Measurements from ENCODE around the gene SPAG9. TPM values are rescaled to one million over a fixed set of nuclear protein-coding genes. Genes with fewer than 3 reads are reported as not detected.

Gene SPAG9
- total RNA-seq, 4 donors from 2014 or later: 117 to 240 (median 154) TPM

DNA sequence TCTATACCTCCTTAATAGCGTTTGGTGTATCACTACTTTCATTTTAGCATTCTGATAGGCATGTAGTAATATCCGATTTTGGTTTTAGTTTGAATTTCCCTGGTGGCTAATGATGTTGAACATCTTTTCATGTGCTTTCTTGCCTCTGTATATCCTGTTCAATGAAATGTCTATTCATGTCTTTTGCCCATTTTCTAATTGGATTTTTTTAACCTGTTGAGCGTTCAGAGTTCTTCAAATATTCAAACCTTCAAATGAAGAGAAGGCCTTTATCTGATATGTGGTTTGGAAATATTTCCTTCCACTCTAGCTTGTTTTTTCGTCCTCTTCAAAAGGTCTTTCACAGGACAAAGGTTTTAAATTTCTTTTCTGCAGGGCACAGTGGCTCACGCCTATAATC, 30.3 kb upstream of the SPAG9 start:
- DNase-seq: no peak
- intact Hi-C loops (cut with DNase I): loop anchor here (5.0 kb wide), 1 partner anchor 149 kb away; no protein-coding TSS in a partner anchor
- H3K4me1 ChIP-seq: peaks cover 14 to 16% of the 10 kb centered on the region in 2 donors
- TF ChIP-seq POLR2A (IDR thresholded peaks at IDR 0.05) (no peak), CTCF (IDR thresholded peaks at IDR 0.05) (no peak)
- no peaks in the 10 kb centered on the region for H3K27me3 ChIP-seq
- H3K27ac ChIP-seq: no peak overlapping the region
- H3K4me3 ChIP-seq (replicated peaks in 1 of 3): no peak overlapping the region
- no peaks in the 10 kb centered on the region for H3K9me3 ChIP-seq
- WGBS, 2 donors: 90 to 92% methylated on average over 5 of the region's 5 CpGs
- no peaks in the 10 kb centered on the region for H3K36me3 ChIP-seq

- H3K36me3 ChIP-seq: no peaks in the 10 kb centered on the region
- WGBS, 2 donors: 93 to 98% methylated on average over 2 of the region's 2 CpGs
- DNase-seq: no peak
- intact Hi-C loops (cut with DNase I): no loop called here
- H3K9me3 ChIP-seq: no peaks in the 10 kb centered on the region
- H3K27me3 ChIP-seq: no peaks in the 10 kb centered on the region
- H3K4me1 ChIP-seq: peaks cover 9 to 10% of the 10 kb centered on the region in 2 donors
- no peak for TF ChIP-seq CTCF (IDR thresholded peaks at IDR 0.05)
- no peak for TF ChIP-seq POLR2A (IDR thresholded peaks at IDR 0.05)
- H3K4me3 ChIP-seq (replicated peaks in 1 of 3): no peak overlapping the region
- no peak overlapping the region for H3K27ac ChIP-seq
Measured at GRCh38 chr17:51149163-51149562, 28.5 kb upstream of the SPAG9 start.

- no peaks in the 10 kb centered on the region for H3K27me3 ChIP-seq
- H3K9me3 ChIP-seq: no peaks in the 10 kb centered on the region
- H3K27ac ChIP-seq: no peak overlapping the region
- H3K4me1 ChIP-seq: peaks cover 3 to 4% of the 10 kb centered on the region in 2 donors
- no peak overlapping the region for H3K4me3 ChIP-seq (replicated peaks in 1 of 3)
- H3K36me3 ChIP-seq: no peaks in the 10 kb centered on the region
- TF ChIP-seq POLR2A (IDR thresholded peaks at IDR 0.05): no peak
- no peak for TF ChIP-seq CTCF (IDR thresholded peaks at IDR 0.05)
- no peak for DNase-seq
- WGBS, 2 donors: 85 to 89% methylated on average over 4 of the region's 4 CpGs
- intact Hi-C loops (cut with DNase I): no loop called here
Measured at GRCh38 chr17:51147650-51148049, 27.0 kb upstream of the SPAG9 start.

DNA sequence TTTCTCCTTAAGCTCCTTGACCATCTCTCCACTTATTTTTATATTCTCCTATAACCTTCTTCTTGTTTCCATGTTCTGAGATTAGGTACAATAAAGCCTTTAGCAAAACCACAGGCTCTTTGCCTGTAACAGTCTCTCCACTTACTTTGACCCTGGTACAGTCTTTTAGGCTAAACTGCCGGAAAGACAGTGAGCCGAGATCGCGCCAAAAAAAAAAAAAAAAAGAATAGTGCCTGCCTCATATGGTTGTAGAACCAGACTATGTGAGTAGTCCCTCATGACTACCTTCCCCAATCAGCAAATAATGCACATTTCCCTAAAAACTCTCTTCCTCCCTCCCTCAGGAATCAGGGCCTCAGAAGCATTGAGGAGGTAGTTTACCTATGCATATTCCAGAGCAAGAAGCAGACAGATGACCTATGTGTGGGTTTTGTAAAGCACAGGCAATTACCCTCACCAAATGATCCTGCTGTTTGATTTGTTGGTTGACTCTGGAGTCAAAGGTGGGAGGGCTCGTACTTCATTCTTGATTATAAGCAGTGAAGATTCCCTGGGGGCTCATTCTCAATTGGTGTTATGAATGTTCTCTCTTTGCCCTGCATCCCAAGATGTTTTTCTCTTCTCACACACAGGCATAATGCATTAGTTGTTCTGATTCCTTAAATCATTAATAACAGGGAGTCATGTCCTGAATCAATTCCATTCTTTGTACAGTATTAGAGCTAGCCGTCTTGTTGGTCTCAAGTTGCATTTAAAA, 23.8 kb upstream of the SPAG9 start:
- Histone ChIP-seq H3K27ac (no peak overlapping the region), H3K4me1 (no peaks in the 10 kb centered on the region), H3K4me3 (replicated peaks in 1 of 3) (no peak overlapping the region), H3K27me3 (no peaks in the 10 kb centered on the region), H3K9me3 (no peaks in the 10 kb centered on the region), H3K36me3 (no peaks in the 10 kb centered on the region)
- DNase-seq: no peak
- intact Hi-C loops (cut with DNase I): no loop called here
- 73 to 75% methylated on average over 6 of the region's 6 CpGs for WGBS, 2 donors
- TF ChIP-seq CTCF (IDR thresholded peaks at IDR 0.05) (no peak), POLR2A (IDR thresholded peaks at IDR 0.05) (no peak)

DNA sequence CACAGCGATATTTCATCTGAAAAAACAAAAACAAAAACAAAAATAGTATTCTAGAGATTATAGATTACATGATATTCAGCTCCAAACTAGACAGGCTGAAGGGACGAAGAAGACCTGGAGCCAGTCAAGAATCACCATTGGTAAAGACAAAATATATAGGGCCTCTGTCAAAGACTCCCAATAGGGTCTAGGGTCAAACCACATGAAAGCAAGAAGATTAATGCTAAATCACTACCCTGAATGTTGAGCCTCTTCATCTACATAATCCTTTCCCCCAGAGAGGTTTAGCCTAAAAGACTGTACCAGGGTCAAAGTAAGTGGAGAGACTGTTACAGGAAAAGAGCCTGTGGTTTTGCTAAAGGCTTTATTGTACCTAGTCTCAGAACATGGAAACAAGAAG, 21.9 kb upstream of the SPAG9 start:
- no peak for DNase-seq
- intact Hi-C loops (cut with DNase I): no loop called here
- H3K27ac ChIP-seq: no peak overlapping the region
- H3K27me3 ChIP-seq: no peaks in the 10 kb centered on the region
- TF ChIP-seq CTCF (IDR thresholded peaks at IDR 0.05) (no peak), POLR2A (IDR thresholded peaks at IDR 0.05) (no peak)
- H3K9me3 ChIP-seq: no peaks in the 10 kb centered on the region
- 88 to 91% methylated on average over 2 of the region's 2 CpGs for WGBS, 2 donors
- H3K4me3 ChIP-seq (replicated peaks in 1 of 3): no peak overlapping the region
- no peaks in the 10 kb centered on the region for H3K4me1 ChIP-seq
- no peaks in the 10 kb centered on the region for H3K36me3 ChIP-seq
